Hypothalamus (tissue), 51 donors: ENCODE measurements around the gene R3HDM4.
A peak's percentile ranks its signal among the peaks of the same experiment; 100 is the strongest.

Source experiments
- DNase-seq, 51 donors: peaks; one replicate each; lab custom pipeline; 2025; lab: John Stamatoyannopoulos, UW

Gene R3HDM4

DNA sequence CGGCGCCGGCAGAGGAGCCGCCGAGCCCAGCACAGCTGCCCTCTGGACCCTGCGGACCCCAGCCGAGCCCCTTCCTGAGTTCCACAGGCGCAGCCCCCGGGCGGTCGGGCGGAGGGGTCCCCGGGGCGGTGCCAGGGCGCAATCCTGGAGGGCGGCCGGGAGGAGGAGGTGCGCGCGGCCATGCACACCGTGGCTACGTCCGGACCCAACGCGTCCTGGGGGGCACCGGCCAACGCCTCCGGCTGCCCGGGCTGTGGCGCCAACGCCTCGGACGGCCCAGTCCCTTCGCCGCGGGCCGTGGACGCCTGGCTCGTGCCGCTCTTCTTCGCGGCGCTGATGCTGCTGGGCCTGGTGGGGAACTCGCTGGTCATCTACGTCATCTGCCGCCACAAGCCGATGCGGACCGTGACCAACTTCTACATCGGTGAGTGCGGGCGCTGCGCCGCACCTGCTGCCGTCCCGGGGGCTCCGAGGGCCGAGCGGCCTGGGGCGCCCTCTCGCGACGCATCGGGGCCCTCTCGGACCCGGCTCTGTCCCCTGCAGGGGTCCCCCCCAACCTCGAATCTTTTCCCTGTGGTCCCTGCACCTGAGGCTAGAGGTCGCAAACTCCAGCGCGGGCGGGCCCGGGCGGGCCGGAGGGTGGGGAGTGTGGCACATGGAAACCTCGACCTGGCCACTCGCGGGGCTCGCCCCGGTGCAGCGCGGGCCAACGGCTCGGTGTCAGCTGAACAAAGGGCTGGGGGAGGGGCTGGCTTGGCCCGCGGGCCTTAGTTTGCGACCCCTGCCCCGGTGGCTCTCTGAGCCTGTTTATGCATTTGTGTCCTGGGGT, 4.5 kb upstream of the R3HDM4 start, which contains the start of gene KISS1R:
Gene KISS1R, plus strand, starts transcription at position 11 of the 829 bp plus-strand sequence. Its CDS starts 170 bp downstream, at position 181.
- peak in 1 of 51 donors; percentile 13 for DNase-seq

GRCh38 chr19:916645-917322, 3.8 kb upstream of the R3HDM4 start:
- peak in 1 of 51 donors; percentile 9 for DNase-seq

DNA sequence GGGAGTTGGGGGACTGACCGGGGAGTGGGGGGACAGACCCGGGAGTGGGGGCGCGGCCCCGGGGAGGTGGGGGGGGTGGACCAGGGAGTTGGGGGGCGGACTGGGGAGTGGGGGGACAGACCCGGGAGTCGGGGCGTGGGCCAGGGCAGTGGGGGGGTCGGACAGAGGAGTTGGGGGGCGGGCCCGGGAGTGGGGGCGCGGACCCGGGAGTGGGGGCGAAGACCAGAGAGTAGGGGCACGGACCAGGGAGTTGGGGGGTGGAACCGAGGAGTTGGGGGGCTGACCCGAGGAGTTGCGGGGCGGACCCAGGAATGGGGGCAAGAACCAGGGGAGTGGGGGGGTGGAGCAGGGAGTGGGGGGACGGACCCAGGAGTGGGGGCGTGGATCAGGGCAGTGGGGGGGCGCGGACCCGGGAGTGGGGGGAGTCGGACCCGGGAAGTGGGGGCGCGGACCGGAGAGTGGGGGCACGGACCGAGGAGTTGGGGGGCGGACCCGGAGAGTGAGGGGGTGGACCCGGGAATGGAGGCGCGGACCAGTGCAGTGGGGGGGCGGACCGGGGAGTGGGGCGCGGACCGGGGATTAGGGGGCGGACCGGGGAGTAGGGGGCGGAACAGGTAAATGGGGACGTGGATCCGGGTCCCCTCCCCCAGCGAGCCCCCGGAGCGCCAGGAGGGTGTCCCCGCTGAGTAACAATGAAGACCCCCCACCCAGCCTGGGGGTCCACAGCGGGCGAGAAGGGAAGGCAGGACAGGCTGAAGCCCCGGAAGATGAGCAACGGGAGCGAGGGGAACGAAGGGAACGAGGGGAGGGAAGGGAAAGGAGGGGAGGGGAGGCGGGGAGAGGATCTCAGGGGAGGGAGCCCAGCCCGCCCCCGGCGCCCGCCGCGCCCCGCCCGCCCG, 589 bp downstream of the R3HDM4 start:
- no peak for DNase-seq

DNA sequence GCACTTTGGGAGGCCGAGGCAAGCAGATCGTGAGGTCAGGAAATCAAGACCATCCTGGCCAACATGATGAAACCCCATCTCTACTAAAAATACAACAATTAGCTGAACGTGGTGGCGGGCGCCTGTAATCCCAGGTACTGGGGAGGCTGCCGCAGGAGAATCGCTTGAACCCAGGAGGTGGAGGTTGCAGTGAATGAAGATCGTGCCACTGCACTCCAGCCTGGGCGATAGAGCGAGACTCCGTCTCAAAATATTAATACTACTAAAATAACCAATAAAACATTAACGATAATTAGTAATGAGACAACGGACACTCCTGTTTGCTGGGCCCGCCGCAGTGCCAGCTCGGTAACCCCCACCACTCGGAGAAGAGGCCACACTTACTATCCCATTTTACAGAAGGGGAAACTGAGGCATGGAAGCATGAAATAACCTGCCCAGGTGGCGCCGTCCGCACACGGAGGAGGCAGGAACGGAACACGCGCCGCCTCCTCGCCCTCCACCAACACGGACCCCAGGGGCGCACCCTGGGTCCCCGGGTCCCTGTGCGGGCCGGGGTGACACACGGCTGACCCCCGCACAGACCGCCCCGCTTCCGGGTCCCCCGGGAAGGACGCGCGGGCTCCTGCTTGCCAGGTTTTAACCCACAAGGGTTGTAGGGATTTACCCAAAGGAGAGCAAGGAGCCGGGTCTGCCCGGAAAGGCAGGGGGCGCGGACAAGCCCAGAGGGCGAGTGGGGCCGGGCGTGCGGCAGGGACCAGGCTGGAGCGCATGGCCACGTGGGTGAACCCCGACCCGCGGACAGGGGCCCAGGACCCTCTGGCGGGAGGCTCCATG, 1.6 kb downstream of the R3HDM4 start:
- DNase-seq, result no peak

DNA sequence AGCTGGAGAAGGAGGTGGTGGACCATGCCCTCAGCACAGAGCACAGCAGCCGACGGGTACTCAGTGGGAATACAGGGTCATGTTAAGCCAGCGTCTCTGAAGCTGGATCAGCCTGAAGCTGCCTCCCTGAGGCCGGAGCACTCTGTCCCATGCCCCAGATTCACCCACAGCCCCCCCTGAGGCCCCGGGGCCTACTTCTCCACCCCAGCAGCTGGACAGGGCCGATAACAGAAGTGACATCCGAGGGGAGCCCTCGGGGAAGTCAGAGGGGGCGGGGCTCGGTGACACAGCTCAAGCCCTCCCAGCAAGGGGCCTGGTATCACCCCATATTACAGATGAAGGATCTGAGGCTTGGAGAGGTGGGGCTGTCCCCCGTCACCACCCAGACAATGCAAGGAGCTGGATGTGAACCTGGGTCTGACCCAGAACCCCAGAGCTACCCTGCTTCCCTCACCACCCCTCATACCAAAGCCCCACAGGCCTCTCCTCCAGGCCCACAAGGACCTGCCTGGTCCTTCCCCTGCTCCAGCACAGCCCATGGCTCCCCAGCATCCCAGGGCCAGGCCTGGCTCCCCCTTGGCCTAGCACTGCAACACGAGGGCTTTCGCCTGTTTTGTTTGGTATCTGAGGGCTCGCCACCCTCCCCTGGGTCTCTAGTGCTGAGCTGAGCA, 5.7 kb downstream of the R3HDM4 start:
- DNase-seq, result no peak

GRCh38 chr19:906480-906879, 6.5 kb downstream of the R3HDM4 start:
- DNase-seq, result no peak

GRCh38 chr19:904545-904944, 8.5 kb downstream of the R3HDM4 start:
- DNase-seq, result no peak

- DNase-seq, result no peak
Measured at GRCh38 chr19:903266-903797, 9.7 kb downstream of the R3HDM4 start.

DNA sequence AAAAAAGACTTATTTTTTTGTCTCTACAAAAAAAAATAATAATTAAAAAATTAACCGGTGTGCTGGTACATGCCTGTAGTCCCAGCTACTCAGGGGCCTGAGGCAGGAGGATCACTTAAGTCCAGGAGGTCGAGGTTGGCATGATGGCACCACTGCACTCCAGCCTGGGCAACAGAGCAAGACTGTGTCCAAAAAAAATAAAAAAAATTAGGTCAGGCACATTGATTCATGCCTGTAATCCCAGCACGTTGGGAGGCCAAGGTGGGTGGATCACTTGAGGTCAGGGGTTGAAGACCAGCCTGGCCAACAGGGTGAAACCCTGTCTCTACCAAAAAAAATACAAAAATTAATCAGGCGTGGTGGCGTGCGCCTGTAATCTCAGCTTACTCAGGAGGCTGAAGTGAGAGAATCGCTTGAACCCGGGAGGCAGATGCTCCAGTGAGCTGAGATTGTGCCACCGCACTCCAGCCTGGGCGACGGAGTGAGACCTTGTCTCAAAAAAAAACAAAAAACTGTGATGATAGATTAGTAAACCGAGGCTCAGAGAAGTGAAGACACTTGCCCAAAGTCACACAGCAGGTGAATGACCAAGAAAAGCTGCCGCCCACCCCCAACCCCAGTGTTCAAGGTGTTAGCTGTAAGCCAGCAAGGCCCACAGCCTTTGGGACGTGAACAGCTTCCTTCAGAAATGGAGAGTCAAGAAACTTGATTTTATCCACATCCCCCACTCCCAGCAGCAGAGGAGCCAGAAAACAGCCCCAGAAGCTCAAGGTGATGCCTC, 10.4 kb downstream of the R3HDM4 start:
- no peak for DNase-seq

GRCh38 chr19:902093-902370, 11.0 kb downstream of the R3HDM4 start:
- DNase-seq, result no peak

DNA sequence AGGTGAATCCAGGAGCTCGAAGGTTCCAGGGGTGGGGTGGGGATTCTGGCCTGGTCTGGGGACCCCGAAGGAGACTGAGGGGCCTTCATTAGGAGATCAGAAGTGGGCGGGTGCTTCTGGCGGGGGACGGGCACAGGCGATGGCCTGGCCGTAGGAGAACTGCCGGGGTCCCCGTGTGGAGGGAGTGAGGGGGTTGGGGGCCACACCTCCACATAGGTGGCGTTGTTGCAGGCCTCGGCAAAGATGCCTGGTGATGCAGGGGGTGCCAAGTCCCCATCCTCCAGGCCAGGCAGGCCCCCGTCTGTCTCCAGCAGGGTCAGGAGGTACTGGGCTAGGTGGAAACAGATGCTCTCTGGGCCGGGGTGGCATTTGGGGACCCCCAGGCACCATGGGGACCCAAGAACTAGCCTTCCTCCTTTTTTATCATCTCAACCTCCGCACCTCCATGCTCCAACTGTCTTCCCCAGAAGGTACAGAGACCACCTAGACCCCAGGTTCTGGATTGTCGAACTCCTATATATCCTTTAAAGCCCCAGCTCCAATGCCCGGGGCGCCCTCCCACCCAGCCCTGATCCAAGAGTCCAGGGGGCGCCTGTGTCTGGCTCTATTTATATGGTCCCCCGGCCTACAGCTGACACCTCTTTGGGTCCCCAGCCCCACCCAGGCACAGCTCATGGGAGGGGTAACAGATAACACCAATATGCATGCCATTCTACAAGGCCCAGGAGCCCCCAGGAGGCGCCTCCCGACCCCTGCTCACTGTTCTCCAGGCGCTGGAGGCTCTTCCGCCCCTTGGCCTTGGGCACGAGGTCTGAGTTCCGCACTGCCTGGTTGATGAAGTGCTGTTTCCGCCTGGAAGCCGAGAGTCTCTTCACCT, 11.6 kb downstream of the R3HDM4 start:
- DNase-seq, result no peak

GRCh38 chr19:900302-901111, 12.5 kb downstream of the R3HDM4 start:
- DNase-seq, result no peak

DNA sequence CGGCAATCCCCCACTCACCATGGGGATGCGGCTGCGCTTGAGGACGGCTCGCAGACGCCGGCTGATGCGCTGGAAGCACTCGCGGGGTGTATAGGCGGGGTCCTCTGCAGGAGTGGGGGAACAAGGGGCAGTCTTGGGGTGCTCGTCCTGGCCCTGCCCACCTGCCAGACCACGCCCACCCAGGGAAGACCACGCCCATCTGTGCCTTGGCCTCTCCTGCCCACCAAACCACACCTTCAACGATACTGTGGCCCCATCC, 13.0 kb downstream of the R3HDM4 start:
- DNase-seq, result no peak

- no peak for DNase-seq
Measured at GRCh38 chr19:899336-900042, 13.5 kb downstream of the R3HDM4 start.

- peak in 25 of 51 donors; percentile 12 to 76 (median 47) for DNase-seq
Measured at GRCh38 chr19:898663-899062, 14.4 kb downstream of the R3HDM4 start.

DNA sequence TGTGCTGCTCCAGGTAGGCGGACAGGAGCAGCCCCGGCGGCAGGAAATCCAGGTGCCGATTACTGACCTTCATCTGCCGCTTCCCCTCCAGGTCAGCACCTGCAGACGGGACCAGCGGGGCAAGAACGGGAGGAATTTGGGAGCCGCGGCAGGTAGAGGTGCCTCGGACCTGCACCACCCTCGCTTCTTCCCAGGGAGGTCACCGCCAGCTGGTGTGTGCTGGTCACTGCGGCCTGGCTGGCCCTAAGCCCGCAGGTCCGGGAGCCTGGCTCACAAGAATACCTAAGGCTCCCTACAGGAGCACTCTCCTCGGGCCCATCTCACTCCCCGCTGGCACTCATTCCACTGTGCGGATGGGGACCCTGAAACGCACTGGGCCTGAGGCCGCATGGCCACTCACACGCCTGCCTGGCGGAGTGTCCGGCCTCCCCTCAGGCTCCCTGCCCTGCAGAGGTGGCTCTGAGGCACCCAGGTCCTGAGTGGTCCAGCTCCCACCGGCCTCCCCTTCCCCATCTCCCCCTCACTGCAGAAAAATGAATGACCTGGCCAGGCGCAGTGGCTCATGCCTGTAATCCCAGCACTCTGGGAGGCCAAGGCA, 15.5 kb downstream of the R3HDM4 start:
- no peak for DNase-seq
